HG02759 (cell line): Measurements from ENCODE around the gene BABAM2.

Experiments
- ATAC-seq: cut with Tn5 transposase; IDR thresholded peaks from one replicate; pipeline ENCODE4 v1.9.1; 2021; ENCODE audit warnings: mild to moderate bottlenecking, moderate library complexity; ENCODE audit not compliant: unreplicated experiment

The BABAM2 gene

GRCh38 chr2:28387082-28387960, 496.8 kb downstream of the BABAM2 start:
- ATAC-seq: no peak
